Stimulated activated CD8-positive, alpha-beta memory T cell treated with anti-CD3 and anti-CD28 coated beads, Interleukin-15, amount 100 ng/mL, for 48 hours (primary cell): Measurements from ENCODE around the gene KRT13.
"Not testable (repeated sequence)": the region's sequence is repeated elsewhere in the genome, so short reads cannot be mapped to it uniquely, and the experiment has no call there.

Experiments
- DNase-seq, 2 donors: peaks; one replicate each; pipeline ENCODE4 v3.0.0-alpha.2; 2020; ENCODE audit warnings: low read depth in 2 of 2

Gene KRT13

GRCh38 chr17:41505007-41505808 lies at the start of gene KRT13:
KRT13 (minus strand) TSS chr17:41505612; CDS start chr17:41505550, 62 bp downstream.
- no peak for DNase-seq

- no peak for DNase-seq
Measured at GRCh38 chr17:41553987-41554680, 48.7 kb upstream of the KRT13 start.

GRCh38 chr17:41553176-41553575 lies 47.8 kb upstream of the KRT13 start:
- DNase-seq = no peak

GRCh38 chr17:41552455-41552854 lies 47.0 kb upstream of the KRT13 start:
- no peak for DNase-seq

- no peak for DNase-seq
Measured at GRCh38 chr17:41551365-41551764, 46.0 kb upstream of the KRT13 start.

GRCh38 chr17:41549596-41550039 lies 44.2 kb upstream of the KRT13 start:
- no peak for DNase-seq

GRCh38 chr17:41548844-41549595 lies 43.6 kb upstream of the KRT13 start:
- peak; percentile 63 to 71 for DNase-seq

- DNase-seq = peak; percentile 64 to 80
Measured at GRCh38 chr17:41547921-41548843, 42.8 kb upstream of the KRT13 start.

GRCh38 chr17:41547378-41547841 lies 42.0 kb upstream of the KRT13 start:
- DNase-seq = no peak

- DNase-seq = no peak
Measured at GRCh38 chr17:41546819-41547218, 41.4 kb upstream of the KRT13 start.

GRCh38 chr17:41545829-41546410 lies 40.5 kb upstream of the KRT13 start:
- no peak for DNase-seq

GRCh38 chr17:41544935-41545334 lies 39.5 kb upstream of the KRT13 start:
- no peak for DNase-seq

- no peak for DNase-seq
Measured at GRCh38 chr17:41544491-41544892, 39.1 kb upstream of the KRT13 start.

- not testable (repeated sequence) for DNase-seq
Measured at GRCh38 chr17:41542786-41543185, 37.4 kb upstream of the KRT13 start.

- DNase-seq = no peak
Measured at GRCh38 chr17:41542357-41542756, 36.9 kb upstream of the KRT13 start.

- DNase-seq = no peak
Measured at GRCh38 chr17:41540921-41541625, 35.7 kb upstream of the KRT13 start.

GRCh38 chr17:41539979-41540701 lies 34.7 kb upstream of the KRT13 start:
- DNase-seq = no peak

GRCh38 chr17:41539071-41539492 lies 33.7 kb upstream of the KRT13 start:
- no peak for DNase-seq

- DNase-seq = no peak
Measured at GRCh38 chr17:41538565-41538991, 33.2 kb upstream of the KRT13 start.
